ENCODE measurements around the gene CERK. TPM values are rescaled to one million over a fixed set of nuclear protein-coding genes. Genes with fewer than 3 reads are reported as not detected.

CERK gene
- total RNA-seq, 1 donor from 2014 or later, result 22.6 TPM

- no peak overlapping the region for H3K4me3 ChIP-seq (ENCODE audit: low read depth, low read length)
- TF ChIP-seq CTCF (conservative IDR thresholded peaks at IDR 0.05; ENCODE audit: low read depth, low read length), result no peak
- DNase-seq (ENCODE audit: low read depth), result no peak
Observed at GRCh38 chr22:46675479-46675878, 62.6 kb downstream of the CERK start.

- no peak overlapping the region for H3K4me3 ChIP-seq (ENCODE audit: low read depth, low read length)
- DNase-seq (ENCODE audit: low read depth), result no peak
- TF ChIP-seq CTCF (conservative IDR thresholded peaks at IDR 0.05; ENCODE audit: low read depth, low read length), result no peak
Observed at GRCh38 chr22:46674906-46675305, 63.1 kb downstream of the CERK start.

- no peak for TF ChIP-seq CTCF (conservative IDR thresholded peaks at IDR 0.05; ENCODE audit: low read depth, low read length)
- H3K4me3 ChIP-seq (ENCODE audit: low read depth, low read length), result no peak overlapping the region
- no peak for DNase-seq (ENCODE audit: low read depth)
Observed at GRCh38 chr22:46674367-46674781, 63.7 kb downstream of the CERK start.

GRCh38 chr22:46673662-46674236 is 64.3 kb downstream of the CERK start:
- H3K4me3 ChIP-seq (ENCODE audit: low read depth, low read length), result no peak overlapping the region
- TF ChIP-seq CTCF (conservative IDR thresholded peaks at IDR 0.05; ENCODE audit: low read depth, low read length), result no peak
- DNase-seq (ENCODE audit: low read depth), result no peak

- DNase-seq (ENCODE audit: low read depth), result no peak
- no peak overlapping the region for H3K4me3 ChIP-seq (ENCODE audit: low read depth, low read length)
- no peak for TF ChIP-seq CTCF (conservative IDR thresholded peaks at IDR 0.05; ENCODE audit: low read depth, low read length)
Observed at GRCh38 chr22:46673205-46673604, 64.8 kb downstream of the CERK start.

- no peak for DNase-seq (ENCODE audit: low read depth)
- TF ChIP-seq CTCF (conservative IDR thresholded peaks at IDR 0.05; ENCODE audit: low read depth, low read length), result no peak
- H3K4me3 ChIP-seq (ENCODE audit: low read depth, low read length), result no peak overlapping the region
Observed at GRCh38 chr22:46672731-46673130, 65.3 kb downstream of the CERK start.

- DNase-seq (ENCODE audit: low read depth), result no peak
- TF ChIP-seq CTCF (conservative IDR thresholded peaks at IDR 0.05; ENCODE audit: low read depth, low read length), result no peak
Observed at GRCh38 chr22:46671824-46672432, 66.1 kb downstream of the CERK start.

More at GRCh38 chr22:46671824-46672432, 66.1 kb downstream of the CERK start:
- H3K4me3 ChIP-seq (ENCODE audit: low read depth, low read length), result no peak overlapping the region

All from epithelial cell of proximal tubule (primary cell).